ENCODE data around the gene SMOC2. TPM values are rescaled to one million over a fixed set of nuclear protein-coding genes. Genes with fewer than 3 reads are reported as not detected.

The SMOC2 gene
- polyA plus RNA-seq, 1 experiment = not detected

DNA sequence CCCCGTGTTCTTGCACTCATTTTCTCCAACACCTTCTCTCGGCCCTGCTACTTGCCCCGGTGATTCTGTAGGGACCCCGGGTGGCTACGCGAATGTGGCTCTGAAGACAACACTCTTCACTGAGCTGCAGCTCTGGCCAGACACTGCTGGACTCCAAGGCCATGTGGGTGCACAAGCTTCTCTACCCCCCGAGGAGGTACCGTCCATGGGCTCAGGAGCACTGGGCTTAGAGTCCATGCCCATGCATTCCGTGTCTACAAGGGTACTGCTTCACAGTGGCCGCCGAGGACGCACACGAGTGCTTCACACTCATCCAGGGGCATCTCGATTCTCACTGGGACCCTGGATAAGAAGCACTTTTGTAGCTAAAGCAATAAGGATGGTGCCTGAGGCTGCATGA, 59.5 kb downstream of the SMOC2 start:
- no peak for DNase-seq (ENCODE audit: low read depth, low spot score)
- POLR2A ChIA-PET = no interaction called here
- peaks cover 75% of the 10 kb centered on the region for H3K9me3 ChIP-seq (ENCODE audit: control insufficient read depth, insufficient read depth, low read length)
- CTCF ChIA-PET = no interaction called here
- TF ChIP-seq, protein P1, sequence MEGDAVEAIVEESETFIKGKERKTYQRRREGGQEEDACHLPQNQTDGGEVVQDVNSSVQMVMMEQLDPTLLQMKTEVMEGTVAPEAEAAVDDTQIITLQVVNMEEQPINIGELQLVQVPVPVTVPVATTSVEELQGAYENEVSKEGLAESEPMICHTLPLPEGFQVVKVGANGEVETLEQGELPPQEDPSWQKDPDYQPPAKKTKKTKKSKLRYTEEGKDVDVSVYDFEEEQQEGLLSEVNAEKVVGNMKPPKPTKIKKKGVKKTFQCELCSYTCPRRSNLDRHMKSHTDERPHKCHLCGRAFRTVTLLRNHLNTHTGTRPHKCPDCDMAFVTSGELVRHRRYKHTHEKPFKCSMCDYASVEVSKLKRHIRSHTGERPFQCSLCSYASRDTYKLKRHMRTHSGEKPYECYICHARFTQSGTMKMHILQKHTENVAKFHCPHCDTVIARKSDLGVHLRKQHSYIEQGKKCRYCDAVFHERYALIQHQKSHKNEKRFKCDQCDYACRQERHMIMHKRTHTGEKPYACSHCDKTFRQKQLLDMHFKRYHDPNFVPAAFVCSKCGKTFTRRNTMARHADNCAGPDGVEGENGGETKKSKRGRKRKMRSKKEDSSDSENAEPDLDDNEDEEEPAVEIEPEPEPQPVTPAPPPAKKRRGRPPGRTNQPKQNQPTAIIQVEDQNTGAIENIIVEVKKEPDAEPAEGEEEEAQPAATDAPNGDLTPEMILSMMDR (IDR thresholded peaks at IDR 0.05; ENCODE audit: low read depth, low read length) = no peak
- no peak overlapping the region for H3K4me3 ChIP-seq (ENCODE audit: low read depth, low read length)
- no peak overlapping the region for H3K27ac ChIP-seq (ENCODE audit: low read depth, low read length)
- no peaks in the 10 kb centered on the region for H3K27me3 ChIP-seq (ENCODE audit: control insufficient read depth, insufficient read depth, low read length)

DNA sequence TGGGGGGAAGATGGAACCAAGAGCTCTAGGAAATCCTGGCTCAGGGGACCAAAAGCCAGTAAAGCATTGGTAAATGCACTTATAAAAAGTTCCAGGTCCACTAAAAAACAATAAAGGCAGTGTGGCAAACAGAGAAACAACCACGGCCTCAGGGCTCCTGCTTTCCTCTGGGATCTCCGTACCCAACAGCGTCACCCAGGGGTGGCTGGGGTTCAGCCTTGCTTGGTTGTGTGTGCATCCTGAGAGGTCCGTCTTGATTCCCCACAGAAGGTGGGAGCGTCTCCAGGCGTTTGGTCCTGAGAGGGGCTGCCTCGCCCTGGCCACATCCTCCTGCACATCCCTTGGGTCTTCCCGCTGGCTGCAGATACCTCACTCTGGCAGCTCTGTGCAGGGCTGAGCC, 60.6 kb downstream of the SMOC2 start:
- ChIA-PET POLR2A (no interaction called here), CTCF (no interaction called here)
- TF ChIP-seq, protein P1 (IDR thresholded peaks at IDR 0.05; ENCODE audit: low read depth, low read length) = no peak
- H3K27ac ChIP-seq (ENCODE audit: low read depth, low read length) = no peak overlapping the region
- peaks cover 70% of the 10 kb centered on the region for H3K9me3 ChIP-seq (ENCODE audit: control insufficient read depth, insufficient read depth, low read length)
- H3K27me3 ChIP-seq (ENCODE audit: control insufficient read depth, insufficient read depth, low read length) = no peaks in the 10 kb centered on the region
- no peak for DNase-seq (ENCODE audit: low read depth, low spot score)
- no peak overlapping the region for H3K4me3 ChIP-seq (ENCODE audit: low read depth, low read length)

DNA sequence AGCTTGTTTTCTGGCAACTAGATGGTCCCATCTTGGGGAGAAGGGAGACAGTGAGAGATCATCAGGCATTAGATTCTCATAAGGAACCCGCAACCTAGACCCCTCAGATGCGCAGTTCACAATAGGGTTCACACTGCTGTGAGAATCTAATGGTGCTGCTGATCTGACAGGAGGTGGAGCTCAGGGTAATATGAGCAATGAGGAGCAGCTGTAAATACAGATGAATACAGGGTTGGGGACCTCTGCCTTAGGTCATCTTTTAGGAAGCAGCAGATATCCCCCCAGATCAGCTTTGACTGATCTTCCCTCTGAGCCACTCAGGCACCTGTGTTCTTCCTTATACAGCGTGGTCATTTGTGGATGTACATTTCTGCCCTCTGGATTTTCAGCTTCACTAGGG, 63.4 kb downstream of the SMOC2 start:
- ChIA-PET POLR2A (no interaction called here), CTCF (no interaction called here)
- peaks cover 65% of the 10 kb centered on the region for H3K9me3 ChIP-seq (ENCODE audit: control insufficient read depth, insufficient read depth, low read length)
- no peak overlapping the region for H3K4me3 ChIP-seq (ENCODE audit: low read depth, low read length)
- no peak for DNase-seq (ENCODE audit: low read depth, low spot score)
- H3K27me3 ChIP-seq (ENCODE audit: control insufficient read depth, insufficient read depth, low read length) = no peaks in the 10 kb centered on the region
- no peak overlapping the region for H3K27ac ChIP-seq (ENCODE audit: low read depth, low read length)
- TF ChIP-seq, protein P1 (IDR thresholded peaks at IDR 0.05; ENCODE audit: low read depth, low read length) = no peak

DNA sequence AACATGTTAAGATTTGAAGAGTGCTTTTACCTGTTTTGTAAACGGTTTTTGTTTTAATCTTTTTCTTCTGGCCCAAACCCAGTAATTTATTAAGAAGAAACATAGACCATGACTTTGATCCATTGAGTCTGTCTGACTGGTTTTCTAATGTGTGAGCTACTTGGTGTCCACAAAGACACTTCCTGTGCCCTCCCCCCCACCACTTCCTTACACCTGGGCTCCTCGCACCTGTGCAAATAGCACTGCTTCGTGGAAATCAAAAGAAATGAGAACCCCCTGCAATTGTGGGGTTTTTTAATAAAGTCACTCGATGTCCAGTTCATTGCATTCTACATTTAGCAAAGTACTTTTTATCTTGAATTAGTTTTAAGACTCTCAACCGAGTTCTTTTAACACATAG, 65.5 kb downstream of the SMOC2 start:
- no peak overlapping the region for H3K27ac ChIP-seq (ENCODE audit: low read depth, low read length)
- no peak for DNase-seq (ENCODE audit: low read depth, low spot score)
- no peaks in the 10 kb centered on the region for H3K27me3 ChIP-seq (ENCODE audit: control insufficient read depth, insufficient read depth, low read length)
- H3K4me3 ChIP-seq (ENCODE audit: low read depth, low read length) = no peak overlapping the region
- peaks cover 52% of the 10 kb centered on the region for H3K9me3 ChIP-seq (ENCODE audit: control insufficient read depth, insufficient read depth, low read length)
- TF ChIP-seq, protein P1 (IDR thresholded peaks at IDR 0.05; ENCODE audit: low read depth, low read length) = no peak
- ChIA-PET CTCF (no interaction called here), POLR2A (no interaction called here)

DNA sequence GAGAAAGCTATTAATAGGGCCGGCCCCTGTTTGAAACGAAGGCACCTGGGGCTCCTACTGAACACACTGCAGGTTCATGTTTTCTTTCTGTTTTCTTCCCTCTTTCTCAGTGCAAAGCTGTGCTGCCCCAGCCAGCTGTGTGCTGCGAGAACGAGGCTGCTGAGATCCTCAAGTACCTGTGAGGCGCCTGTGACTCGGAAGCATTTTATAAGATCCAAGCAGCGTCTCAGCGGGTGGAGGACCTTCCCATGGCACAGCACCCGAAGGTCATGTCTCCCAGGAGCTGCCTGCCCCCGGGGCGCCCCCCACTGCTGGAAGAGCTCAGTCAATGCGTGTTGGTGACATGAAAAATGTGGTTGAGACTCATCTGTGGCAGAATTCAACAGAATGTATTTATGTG, 66.3 kb downstream of the SMOC2 start:
- Histone ChIP-seq H3K27ac (ENCODE audit: low read depth, low read length) (no peak overlapping the region), H3K9me3 (ENCODE audit: control insufficient read depth, insufficient read depth, low read length) (peaks cover 53% of the 10 kb centered on the region), H3K4me3 (ENCODE audit: low read depth, low read length) (no peak overlapping the region), H3K27me3 (ENCODE audit: control insufficient read depth, insufficient read depth, low read length) (no peaks in the 10 kb centered on the region)
- ChIA-PET POLR2A (no interaction called here), CTCF (no interaction called here)
- DNase-seq (ENCODE audit: low read depth, low spot score) = no peak
- TF ChIP-seq, protein P1 (IDR thresholded peaks at IDR 0.05; ENCODE audit: low read depth, low read length) = no peak
